ENCODE measurements around the gene OR4D2.
"Not testable (repeated sequence)": the region's sequence is repeated elsewhere in the genome, so short reads cannot be mapped to it uniquely, and the experiment has no call there.

The OR4D2 gene

GRCh38 chr17:58166682-58167081, at the start of gene OR4D2:
TSS of gene OR4D2 (plus strand) at chr17:58166982. CDS start at chr17:58169656, 2,674 bp downstream.
- no peak for DNase-seq

GRCh38 chr17:58117382-58117781, 49.4 kb upstream of the OR4D2 start:
- no peak for DNase-seq

GRCh38 chr17:58119491-58119890, 47.3 kb upstream of the OR4D2 start:
- no peak for DNase-seq

- DNase-seq = no peak
Observed at GRCh38 chr17:58120195-58120822, 46.5 kb upstream of the OR4D2 start.

GRCh38 chr17:58121925-58122324, 44.9 kb upstream of the OR4D2 start:
- peak; percentile 32 for DNase-seq

- no peak for DNase-seq
Observed at GRCh38 chr17:58127846-58128245, 38.9 kb upstream of the OR4D2 start.

GRCh38 chr17:58132697-58133096, 34.1 kb upstream of the OR4D2 start:
- DNase-seq = not testable (repeated sequence)

GRCh38 chr17:58136669-58137279, 30.0 kb upstream of the OR4D2 start:
- DNase-seq = no peak

GRCh38 chr17:58141505-58141904, 25.3 kb upstream of the OR4D2 start:
- DNase-seq = no peak

GRCh38 chr17:58143335-58143734, 23.4 kb upstream of the OR4D2 start:
- not testable (repeated sequence) for DNase-seq

GRCh38 chr17:58144801-58145200, 22.0 kb upstream of the OR4D2 start:
- DNase-seq = no peak

GRCh38 chr17:58147930-58148434, 18.8 kb upstream of the OR4D2 start, which contains the start of gene OR4D1:
TSS of gene OR4D1 (plus strand) at chr17:58148384. CDS start at chr17:58155154, 6,770 bp downstream.
- no peak for DNase-seq

- DNase-seq = no peak
Observed at GRCh38 chr17:58148609-58149008, 18.2 kb upstream of the OR4D2 start.

GRCh38 chr17:58150394-58150793, 16.4 kb upstream of the OR4D2 start:
- DNase-seq = no peak

- DNase-seq = no peak
Observed at GRCh38 chr17:58153046-58153445, 13.7 kb upstream of the OR4D2 start.

GRCh38 chr17:58153671-58154070, 13.1 kb upstream of the OR4D2 start:
- no peak for DNase-seq

- DNase-seq = no peak
Observed at GRCh38 chr17:58156839-58157803, 9.7 kb upstream of the OR4D2 start.

- no peak for DNase-seq
Observed at GRCh38 chr17:58158181-58158580, 8.6 kb upstream of the OR4D2 start.

- no peak for DNase-seq
Observed at GRCh38 chr17:58161566-58161965, 5.2 kb upstream of the OR4D2 start.

- no peak for DNase-seq
Observed at GRCh38 chr17:58165981-58166380, 801 bp upstream of the OR4D2 start.

- DNase-seq = no peak
Observed at GRCh38 chr17:58170622-58171021, 3.8 kb downstream of the OR4D2 start.

- DNase-seq = peak; percentile 51
Observed at GRCh38 chr17:58172369-58173071, 5.7 kb downstream of the OR4D2 start.

GRCh38 chr17:58174871-58175270, 8.1 kb downstream of the OR4D2 start:
- no peak for DNase-seq

Measured in NCI-H1694 treated with DMSO at 0.1 percent for 48 hours (cell line).